ENCODE results near the gene MAP2K3.
"Not testable (repeated sequence)": the region's sequence is repeated elsewhere in the genome, so short reads cannot be mapped to it uniquely, and the experiment has no call there.

Gene MAP2K3

DNA sequence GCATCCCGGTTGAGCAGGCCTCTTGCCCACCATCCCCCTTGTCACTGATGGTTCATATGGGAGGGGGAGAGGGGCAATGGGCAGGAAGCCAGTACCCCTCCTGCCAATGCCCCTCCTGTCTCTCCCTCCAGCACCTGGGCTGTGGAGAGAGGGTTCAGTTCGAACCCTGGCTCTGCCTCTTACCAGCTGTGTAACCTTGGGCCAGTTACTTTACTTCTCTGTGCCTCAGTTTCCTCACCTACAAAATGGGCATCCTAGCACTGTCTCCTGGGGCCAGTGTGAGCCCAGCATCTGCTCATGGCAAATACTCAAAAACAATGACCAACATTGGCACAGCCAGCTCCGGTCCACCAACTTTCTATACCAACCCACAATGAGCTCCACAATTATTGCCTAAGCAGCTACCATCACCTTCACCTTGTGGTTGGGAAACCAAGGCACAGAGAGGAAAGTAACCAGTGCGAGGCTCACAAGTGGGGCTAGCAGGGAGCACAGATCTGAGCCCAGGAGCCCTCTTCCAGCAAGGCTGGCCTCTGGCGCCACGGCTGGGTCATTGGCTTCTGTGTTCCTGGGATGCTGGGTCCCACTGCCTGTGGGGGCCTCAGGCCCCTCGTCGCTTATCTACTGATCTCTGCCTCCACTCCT, 53.6 kb downstream of the MAP2K3 start:
- not testable (repeated sequence) for DNase-seq

DNA sequence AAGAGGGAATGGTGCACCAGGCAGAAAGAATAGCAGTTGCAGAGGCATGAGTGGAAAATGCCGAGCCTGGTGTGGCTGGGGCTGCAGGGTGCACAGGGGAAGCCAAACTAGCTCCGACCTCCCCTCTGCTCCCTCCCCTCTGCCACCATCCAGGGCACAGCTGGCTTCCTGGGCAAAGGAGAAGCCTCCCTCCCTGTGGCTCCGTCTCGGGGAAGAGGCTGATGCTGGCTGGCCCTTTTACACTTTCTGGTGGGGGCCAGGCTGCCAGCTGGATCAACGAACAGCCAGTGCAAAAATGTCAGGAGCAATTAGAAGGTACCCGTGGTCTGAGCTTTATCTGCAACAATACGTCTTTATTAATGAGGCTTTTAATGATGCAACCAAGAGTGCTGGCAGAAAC, 54.5 kb downstream of the MAP2K3 start:
- DNase-seq, result no peak

DNA sequence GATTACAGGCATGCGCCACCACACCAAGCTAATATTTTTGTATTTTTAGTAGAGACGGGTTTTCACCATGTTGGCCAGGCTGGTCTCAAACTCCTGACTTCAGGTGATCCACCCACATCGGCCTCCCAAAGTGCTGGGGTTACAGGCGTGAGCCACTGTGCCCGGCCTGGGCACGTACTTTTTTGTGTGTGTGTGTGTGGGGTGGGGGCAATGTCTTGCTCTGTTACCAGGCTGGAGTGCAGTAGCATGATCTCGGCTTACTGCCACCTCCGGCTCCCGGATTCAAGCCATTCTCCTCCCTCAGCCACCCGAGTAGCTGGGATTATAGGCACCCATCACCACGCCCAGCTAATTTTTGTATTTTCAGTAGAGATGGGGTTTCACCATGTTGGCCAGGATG, 55.1 kb downstream of the MAP2K3 start:
- DNase-seq, result not testable (repeated sequence)

DNA sequence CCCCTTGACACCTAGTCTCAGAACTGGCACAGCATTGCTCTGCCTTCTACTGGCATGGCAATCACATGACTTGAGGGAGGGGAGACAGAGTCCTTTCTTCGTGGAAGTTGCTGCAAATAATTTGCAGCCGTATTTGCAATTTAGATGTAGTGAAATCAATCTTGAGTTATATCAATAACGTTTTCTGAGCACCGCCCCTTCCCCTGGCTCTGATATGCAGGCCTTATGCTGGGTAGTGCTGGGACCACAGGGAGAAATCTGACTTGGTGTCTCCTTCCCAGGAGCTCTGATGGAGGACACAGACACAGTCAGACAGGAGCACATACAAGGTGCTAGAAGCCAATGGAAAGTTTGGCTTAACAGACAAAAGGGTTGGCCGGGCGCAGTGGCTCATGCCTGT, 55.9 kb downstream of the MAP2K3 start:
- not testable (repeated sequence) for DNase-seq

DNA sequence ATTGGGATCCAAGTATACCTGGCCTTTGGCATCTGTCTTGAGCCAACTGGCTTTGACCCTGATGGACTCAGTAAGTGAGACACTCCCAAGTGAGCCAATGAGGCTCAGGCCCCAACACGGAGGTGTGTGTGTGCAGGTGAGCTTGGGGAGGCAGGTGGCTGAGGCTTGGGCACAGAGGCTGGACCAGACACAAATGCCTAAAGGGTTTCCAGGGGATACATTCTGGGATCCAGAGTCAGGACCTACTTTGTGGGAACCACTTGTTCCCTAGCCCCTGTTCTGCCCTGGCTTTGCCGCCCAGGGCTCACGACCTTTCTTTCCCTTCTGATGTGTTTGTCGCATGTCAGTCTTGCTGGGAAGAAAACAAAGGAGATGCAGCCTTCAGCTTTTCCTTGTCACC, 56.8 kb downstream of the MAP2K3 start:
- DNase-seq, result not testable (repeated sequence)

DNA sequence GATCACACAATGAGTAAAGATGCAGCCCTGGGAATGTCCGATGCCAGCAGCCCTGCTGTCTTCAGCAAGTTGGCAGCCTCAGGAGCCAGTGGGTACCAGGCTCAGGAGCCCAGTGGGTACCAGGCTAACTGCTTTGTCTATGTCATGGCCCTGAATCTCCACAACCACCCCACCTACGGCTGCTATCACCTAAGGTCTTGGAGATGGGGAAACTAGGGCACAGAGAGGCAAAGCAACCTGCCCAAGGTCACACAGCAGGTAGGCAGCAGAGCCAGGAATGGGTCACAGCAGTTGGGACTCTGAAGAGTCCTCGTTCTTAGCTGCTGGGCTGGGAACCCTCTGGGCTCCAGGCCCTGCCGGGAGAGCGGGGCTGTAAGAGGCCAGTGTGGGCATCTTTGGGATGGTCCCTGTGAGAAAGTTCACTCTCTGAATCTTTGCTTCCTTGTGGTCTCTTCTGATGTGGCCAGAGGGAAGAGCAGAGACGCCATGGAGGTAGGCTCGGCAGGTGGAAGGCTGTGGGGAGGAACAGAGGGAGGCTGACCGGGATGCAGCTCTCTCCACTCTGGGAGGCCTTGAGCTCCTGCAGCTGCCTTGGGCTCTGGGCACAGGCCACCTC, 57.5 kb downstream of the MAP2K3 start:
- not testable (repeated sequence) for DNase-seq

DNA sequence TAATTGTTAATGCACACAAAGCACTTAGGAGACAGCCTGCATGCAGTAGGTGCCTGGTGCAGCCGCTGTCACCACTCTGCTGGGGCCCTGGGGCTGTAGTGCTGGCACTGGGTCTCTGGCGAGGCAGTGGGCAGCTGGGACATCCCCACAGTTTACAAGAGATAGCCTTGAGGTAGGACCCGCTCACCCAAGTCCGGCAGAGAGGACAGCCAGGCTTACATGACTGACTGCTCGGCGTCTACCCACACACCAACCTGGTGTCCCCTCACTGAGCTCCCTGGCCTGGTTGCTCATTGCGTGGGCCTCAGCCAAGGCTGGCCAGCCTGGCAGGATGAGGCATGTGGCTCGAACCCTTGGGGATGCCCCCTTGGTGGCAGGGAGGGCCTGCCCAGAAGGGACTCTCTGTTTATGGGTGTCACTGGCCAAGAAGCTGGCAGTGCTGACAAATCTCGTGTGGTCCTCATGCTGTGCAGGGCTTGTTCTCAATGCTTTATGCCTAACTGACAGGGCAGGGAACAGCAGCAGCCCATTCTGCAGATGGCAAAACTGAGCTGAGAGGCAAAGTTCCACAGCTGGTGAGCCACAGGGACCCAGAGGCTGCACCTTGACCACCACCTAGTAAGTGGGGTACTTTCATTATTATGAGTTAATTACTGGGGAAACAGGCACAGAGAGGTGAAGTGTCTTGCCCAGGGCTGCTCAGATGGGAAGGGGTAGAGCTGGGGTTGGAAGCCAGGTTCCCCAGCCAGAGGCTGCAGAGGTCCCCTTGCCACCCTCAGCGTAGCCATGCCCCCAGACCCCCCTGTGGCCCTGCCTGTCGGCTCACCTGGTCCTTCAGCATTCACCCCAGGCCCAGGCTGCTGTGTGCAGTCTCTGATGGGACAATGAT, 58.8 kb downstream of the MAP2K3 start:
- not testable (repeated sequence) for DNase-seq

DNA sequence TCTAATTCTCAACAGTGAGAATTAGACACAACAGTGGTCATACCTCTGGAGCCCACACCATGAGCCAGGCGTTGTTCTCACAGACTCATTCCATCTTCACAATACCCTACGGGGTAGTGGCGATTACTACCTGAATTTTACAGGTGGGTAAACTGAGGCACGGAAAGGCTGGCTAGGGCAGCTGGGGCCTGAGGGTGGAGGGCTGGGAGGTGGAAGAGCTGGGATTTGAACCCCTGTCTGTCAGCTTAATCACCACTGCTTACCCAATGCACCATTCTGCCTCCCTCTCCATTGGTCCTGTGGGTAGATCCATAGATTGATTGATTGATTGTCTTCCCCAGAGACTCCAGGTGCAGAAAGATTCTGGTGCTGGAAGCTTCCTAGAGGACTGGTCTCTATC, 60.3 kb downstream of the MAP2K3 start:
- not testable (repeated sequence) for DNase-seq

DNA sequence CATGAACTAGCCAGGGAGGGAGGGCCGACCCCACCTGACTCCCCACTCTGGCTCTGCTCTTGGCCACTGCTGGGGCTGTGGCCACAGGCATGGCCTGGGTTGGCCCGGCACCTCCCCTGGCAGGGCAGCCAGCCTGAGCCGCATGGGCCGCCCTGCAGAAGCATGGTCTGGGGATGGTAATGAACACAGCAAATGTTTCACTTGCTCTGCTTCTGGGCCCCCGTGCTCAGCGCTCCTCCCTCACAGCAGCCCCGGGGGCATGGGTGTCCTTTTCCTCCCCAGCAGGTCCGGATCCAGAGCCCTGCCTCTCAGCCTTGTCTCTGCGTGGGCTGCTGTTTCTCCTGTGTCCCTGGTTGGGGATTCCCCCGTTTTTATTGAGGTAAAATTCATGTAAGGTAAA, 60.7 kb downstream of the MAP2K3 start:
- DNase-seq, result no peak

DNA sequence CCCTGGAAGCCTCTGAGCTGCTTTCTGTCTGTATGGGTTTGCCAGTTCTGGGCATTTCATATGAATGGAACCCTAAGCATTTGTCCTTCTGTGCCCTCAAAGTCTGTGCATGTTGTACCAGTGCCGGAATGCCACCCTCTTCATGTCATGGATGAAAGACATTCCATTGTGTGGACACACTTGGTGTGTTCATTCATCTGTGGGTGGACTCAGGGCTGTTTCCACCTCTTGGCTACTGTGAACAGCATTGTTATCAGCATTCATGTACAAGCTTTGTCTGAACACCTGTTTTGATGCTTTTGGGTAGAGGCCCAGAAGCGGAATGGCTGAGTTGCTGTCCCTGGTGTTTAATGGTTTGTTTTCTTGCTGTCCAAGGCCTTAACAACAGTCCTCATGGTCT, 61.6 kb downstream of the MAP2K3 start:
- not testable (repeated sequence) for DNase-seq

DNA sequence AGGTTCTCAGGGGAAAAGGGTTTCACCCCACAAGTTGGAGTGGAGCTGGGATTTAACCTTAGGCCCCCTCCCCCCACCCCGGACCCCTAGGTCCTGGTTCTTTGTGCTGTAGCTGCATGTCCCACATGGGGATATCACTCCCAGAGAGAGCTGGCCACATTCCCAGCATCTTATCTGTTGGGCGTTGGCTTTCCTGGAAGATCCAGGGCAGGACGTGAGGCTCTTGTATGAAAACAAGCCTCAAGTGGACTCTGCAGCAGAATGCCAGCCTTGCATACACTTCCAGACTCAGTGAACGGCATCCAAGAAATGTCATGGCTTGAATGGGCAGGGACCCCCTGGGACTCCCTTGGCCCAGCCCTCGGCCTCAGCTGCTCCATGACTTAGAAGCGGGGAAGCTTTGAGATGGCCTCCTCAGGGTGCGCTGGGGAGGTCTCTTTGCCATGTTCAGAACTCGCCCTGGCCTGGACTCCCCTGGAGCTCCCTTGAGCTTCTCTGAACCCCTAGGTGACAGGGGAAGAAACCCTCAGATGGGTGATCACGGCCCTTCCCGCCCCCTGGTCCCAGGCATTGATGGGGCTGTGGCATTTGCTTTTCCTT, 62.2 kb downstream of the MAP2K3 start:
- not testable (repeated sequence) for DNase-seq

DNA sequence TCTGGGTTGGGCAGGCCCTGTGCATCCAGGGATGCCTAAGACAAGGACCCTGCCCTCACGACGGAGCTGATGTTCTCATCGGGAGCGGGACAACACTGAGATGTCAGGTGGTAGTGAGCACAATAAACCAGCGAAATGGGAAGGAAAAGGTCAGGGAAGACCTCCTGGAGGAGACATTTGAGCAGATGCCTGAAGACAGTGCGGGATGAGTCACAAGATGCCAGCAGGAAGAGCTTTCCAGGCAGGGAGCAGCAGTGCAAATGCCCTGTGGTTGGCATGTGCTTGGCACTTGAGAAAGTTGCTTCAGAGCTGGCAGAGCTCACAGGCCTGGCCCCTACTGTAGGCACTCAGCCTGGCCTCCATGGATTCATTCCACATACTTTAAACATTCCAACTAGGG, 63.1 kb downstream of the MAP2K3 start:
- DNase-seq, result not testable (repeated sequence)

DNA sequence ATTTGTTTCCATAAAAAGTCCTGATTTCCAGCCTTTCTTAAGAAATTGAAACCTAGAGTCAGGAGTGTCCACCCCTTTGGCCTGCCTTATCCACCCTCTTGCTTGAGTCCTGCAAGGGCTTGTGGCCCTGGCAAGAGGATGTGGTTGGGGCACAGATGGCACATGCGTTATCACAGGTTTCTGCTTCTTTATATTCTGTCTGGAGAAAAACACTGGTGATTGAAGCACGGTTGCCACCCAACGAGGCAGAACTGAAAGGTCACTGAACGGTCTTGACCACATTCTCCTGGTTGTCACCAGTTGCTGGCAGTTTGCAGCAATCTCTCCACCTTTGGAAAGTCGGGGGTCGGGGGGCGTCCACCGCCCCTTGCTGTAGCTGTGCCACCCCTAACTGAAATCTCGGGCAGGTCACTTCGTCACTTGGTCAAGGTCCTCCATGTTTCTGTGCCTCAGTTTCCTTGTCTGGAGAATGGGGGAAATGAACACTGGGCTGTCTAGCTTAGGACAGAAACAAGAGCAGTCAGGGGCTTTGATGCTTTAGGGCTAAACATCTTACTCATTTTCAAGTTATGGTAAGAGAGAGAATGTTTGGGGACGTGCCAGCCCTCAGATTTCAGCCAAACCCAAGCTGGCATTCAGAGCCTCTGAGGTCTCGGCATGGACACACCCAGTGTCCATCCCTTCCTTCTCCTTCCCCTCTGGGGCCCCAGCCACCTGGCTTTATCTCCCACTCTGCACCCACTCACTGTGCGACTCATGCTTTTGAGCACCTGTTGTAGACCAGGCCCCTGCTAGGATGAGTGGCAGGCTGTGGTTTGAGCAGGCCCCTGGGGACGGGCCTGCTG, 63.8 kb downstream of the MAP2K3 start:
- DNase-seq, result not testable (repeated sequence)

DNA sequence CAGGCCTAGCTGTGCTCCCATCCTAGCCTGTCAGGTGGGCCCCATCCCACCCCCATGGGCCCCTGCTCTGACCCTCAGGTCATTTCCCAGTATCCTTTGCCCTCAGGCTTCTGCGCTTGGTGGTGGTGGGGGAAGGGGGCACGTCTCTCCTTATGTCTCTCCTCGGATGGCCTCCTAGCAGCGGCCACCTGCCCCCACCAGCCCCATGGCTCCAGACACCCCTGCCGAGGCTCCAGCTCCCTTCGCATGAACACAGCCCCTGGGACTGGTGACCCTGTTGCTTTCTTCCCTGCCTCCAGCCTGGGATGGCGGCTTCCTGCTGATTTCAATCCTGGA, 64.4 kb downstream of the MAP2K3 start:
- DNase-seq, result not testable (repeated sequence)

DNA sequence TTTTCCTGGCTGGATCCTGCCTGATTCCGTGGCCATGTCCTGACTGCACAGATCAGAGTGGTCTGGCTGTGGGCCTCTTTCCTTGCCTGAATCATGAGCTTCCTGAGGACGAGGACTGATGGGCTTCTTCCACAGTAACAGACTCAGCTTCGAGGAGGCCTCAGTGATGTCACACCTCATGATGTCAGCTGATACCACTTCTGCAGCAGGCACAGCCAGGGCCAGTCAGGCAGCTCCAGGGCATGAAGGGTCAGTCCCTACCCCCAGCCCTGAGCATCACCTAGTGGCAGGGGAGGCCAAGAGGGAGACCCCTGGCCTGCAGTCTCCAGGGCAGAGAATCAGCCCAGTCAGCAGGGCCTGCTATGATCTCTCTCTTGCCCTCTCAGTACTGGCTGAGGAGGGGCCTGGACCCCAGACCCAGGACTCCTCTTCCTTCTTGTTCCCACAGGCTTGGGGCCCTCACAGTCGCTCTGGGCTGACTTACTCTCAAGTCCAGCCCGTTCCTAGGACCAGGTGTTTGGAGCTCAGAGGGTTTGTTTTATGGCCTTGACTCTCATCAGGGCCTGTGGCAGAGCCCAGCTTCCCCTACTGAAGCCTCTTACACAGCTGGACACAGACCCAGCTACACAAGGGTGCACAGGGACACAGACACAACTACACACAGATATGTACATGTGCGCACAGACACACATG, 65.0 kb downstream of the MAP2K3 start:
- not testable (repeated sequence) for DNase-seq

DNA sequence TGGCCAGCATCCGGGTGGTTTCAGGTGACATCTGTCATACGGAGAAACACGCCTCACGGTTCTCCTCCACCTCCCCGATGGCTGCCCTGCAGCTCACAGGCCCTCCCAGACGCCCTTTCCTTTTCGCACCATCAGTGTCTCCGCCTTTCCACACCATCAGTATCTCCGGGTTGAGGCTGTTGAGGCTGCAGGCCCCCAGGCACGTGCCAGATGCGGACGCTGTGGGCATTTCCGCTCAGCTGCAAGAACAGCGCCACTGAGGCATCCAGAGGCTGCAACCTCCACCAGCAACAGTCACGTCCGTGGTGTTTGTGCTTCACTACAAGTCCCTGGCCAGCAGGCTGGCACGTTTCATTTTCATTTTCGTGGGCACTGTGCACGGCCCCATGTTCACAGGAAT, 66.0 kb downstream of the MAP2K3 start:
- not testable (repeated sequence) for DNase-seq

DNA sequence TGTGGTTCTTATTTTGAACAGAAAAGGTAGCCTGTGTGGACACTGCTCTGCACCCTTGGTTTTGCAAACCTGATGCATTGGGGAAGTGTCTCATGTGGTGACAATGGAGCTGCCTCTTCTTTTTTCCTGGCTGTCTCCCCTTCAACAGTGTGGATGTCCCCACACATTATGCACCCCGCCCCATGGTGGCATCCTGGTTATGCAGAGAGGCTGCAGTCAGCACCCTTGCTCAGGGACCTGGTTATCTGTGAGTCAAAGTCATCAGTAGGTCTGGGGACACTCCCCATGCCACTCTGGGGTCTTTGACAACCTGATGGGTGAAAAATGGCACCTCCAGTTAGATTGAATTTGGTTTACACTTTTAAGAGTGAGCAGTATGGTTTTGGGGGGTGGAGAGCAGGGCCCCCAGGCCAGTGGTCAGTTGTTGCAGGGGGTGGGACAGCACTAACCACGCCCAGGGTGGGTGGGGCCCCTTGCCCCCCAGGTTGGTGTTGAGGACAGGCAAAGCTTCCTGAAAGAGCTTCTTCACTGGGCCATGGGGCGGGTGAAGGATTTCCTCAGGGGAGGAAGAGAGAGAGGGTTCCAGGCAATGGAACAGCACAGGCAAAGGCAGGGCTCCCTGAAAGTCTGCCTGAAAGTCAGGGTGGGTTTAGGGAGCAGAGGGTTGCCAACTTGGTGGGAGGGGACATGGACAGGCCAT, 67.0 kb downstream of the MAP2K3 start:
- DNase-seq, result no peak

DNA sequence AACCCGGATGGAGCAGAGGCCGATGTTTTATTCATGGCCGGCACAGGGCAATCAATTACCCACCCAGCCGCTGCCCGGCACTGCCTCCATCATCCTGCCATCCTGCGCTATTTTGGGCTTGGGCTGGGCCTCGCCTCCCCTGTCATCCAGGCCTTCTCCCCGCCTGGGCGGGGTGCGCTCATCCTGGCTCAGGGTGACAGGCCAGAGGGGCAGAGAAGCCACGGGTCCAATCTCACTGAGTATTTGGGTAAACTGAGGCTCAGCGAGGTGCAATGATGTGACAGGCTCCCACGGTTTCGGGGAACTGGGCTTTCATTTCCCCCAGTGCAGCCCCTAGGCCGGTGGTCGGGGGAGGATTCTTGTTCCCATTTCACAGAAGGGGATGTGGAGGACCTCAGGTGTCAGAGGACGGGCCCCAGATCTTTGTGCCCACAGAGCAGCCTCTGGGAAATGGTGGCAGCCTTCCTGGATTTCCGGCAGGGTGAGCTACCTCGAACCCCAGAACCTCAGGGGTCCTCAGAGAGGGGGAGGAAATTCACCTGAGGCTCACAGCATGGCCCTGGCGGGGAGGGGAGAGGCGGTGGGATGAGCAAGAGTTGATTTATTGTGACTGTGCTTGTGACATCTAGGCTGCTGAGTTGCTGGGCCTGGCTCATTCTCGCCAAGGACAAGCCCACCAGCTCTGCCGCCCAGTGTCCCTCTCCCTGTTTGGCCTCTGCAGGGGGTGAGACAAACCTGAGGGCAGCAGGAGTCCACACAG, 67.9 kb downstream of the MAP2K3 start:
- no peak for DNase-seq

DNA sequence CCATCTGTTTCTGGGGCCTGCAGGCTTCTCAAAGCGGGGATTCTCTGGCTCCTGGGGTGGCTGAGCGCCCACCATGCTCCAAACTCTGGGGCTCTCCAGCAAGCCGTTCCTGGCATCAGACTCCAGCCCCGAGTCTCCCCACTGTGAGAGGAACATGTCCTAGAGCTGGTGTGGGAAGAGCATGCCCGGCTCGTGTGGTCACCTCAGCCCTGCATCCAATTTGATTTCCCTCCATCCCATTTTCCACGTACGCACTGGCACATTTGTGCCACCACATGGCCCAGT, 68.4 kb downstream of the MAP2K3 start:
- no peak for DNase-seq

DNA sequence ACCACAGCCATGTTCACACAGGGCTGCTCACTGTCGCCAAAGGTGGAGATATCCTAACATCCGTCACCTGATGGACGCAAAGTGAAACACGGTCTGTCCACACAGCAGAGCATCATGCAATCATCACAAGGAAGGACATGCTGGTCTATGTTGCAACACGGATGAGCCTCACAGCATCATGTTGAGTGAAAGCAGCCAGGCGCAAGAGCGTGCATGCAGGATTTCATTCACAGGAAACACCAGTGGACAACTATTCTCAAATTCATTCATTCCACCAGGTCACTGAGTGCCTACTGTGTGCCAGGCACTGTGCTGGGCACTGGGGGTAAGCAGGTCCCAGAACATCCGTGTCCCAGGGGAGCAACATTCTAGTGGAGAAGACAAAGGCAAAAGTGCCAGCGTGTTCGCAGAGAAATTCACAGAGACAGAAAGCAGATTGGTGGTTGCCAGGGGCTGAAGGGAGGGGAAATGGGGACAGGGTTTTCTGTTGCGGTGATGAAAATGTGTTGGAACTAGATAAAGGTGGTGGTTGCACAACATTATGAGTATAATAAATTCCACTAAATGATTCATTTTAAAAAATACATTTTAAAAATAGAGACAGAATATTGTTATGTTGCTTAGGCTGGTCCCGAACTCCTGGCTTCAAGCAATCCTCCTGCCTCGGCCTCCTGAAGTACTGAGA, 69.0 kb downstream of the MAP2K3 start:
- DNase-seq, result no peak

All from activated CD4-positive, CD25-positive, alpha-beta regulatory T cell (primary cell).